Transverse colon (tissue), 4 donors: ENCODE results near the gene TMEM119.

Experiments used
- POLR2AphosphoS5 ChIP-seq, 3 donors: sonication (generic); formaldehyde crosslinking; IDR thresholded peaks; one replicate each; pipeline ENCODE4 v1.6.1; 2016; ENCODE audit warnings: antibody characterized with exemption in 3 of 3
- TF ChIP-seq, protein P1 (sequence below), 5 experiments: fragments of 200-600 bp in 3 of 5; fragments of 450-650 bp in 2 of 5; sonication (generic) in 3 of 5; IDR thresholded peaks; 1 replicate in 2 of 5; 2 replicates in 3 of 5; pipeline ENCODE4 v1.5.1; 2016 to 2017; ENCODE audit warnings: antibody characterized with exemption in 5 of 5, inconsistent platforms in 3 of 5, mild to moderate bottlenecking in 2 of 5, moderate library complexity in 1 of 5

- TF ChIP-seq, protein P1, sequence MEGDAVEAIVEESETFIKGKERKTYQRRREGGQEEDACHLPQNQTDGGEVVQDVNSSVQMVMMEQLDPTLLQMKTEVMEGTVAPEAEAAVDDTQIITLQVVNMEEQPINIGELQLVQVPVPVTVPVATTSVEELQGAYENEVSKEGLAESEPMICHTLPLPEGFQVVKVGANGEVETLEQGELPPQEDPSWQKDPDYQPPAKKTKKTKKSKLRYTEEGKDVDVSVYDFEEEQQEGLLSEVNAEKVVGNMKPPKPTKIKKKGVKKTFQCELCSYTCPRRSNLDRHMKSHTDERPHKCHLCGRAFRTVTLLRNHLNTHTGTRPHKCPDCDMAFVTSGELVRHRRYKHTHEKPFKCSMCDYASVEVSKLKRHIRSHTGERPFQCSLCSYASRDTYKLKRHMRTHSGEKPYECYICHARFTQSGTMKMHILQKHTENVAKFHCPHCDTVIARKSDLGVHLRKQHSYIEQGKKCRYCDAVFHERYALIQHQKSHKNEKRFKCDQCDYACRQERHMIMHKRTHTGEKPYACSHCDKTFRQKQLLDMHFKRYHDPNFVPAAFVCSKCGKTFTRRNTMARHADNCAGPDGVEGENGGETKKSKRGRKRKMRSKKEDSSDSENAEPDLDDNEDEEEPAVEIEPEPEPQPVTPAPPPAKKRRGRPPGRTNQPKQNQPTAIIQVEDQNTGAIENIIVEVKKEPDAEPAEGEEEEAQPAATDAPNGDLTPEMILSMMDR (IDR thresholded peaks at IDR 0.05) = no peak
- TF ChIP-seq POLR2AphosphoS5 (IDR thresholded peaks at IDR 0.05) = no peak
These were observed 31.3 kb upstream of the TMEM119 start for GRCh38 chr12:108629151-108629550.
